Keratinocyte (primary cell): ENCODE data around the gene TMEM161B. TPM values are rescaled to one million over a fixed set of nuclear protein-coding genes. Genes with fewer than 3 reads are reported as not detected.

ENCODE experiments used
- DNase-seq: peaks from one replicate; pipeline ENCODE4 v3.0.0-alpha.2; 2011; ENCODE audit warnings: low read depth, missing footprints, low spot score
- FAIRE-seq: peaks from 2 replicates; lab custom pipeline; 2011; peaks lifted over from hg19 to GRCh38; lab: Jason Lieb, UNC
- H2AFZ ChIP-seq: 2 replicates; pipeline ENCODE4 v1.6.0; 2012; ENCODE audit warnings: low read length, control low read depth, inconsistent platforms; ENCODE audit not compliant: control insufficient read depth
- H3K27ac ChIP-seq: 2 replicates; pipeline ENCODE4 v1.5.1; 2011; ENCODE audit warnings: low read length; ENCODE audit not compliant: control insufficient read depth, insufficient read depth
- H3K27me3 ChIP-seq: 3 replicates; pipeline ENCODE4 v1.6.0; 2011; ENCODE audit warnings: low read length; ENCODE audit not compliant: control insufficient read depth, insufficient read depth; ENCODE audit errors: extremely low read depth
- H3K36me3 ChIP-seq, 2 experiments: 2 replicates in 1 of 2; 3 replicates in 1 of 2; pipeline ENCODE4 v1.5.1; 2011; ENCODE audit warnings: low read length in 2 of 2, mild to moderate bottlenecking in 1 of 2; ENCODE audit not compliant: control insufficient read depth in 2 of 2, insufficient read depth in 2 of 2; ENCODE audit errors: extremely low read depth in 1 of 2
- H3K4me1 ChIP-seq: 3 replicates; pipeline ENCODE4 v1.5.1; 2011; ENCODE audit warnings: low read length; ENCODE audit not compliant: control insufficient read depth, insufficient read depth; ENCODE audit errors: extremely low read depth
- H3K4me2 ChIP-seq: 3 replicates; pipeline ENCODE4 v1.6.0; 2011; ENCODE audit warnings: low read depth, low read length; ENCODE audit not compliant: control insufficient read depth, insufficient read depth; ENCODE audit errors: extremely low read depth
- H3K4me3 ChIP-seq, 3 experiments: fragments of 200-600 bp in 1 of 3; sonication (generic) in 1 of 3; 2 replicates in 2 of 3; 3 replicates in 1 of 3; pipeline ENCODE4 v1.5.1; 2011 to 2016; ENCODE audit warnings: low read length in 3 of 3, mild to moderate bottlenecking in 3 of 3, control low read depth in 2 of 3, inconsistent platforms in 1 of 3, low read depth in 1 of 3, mixed read lengths in 1 of 3, mixed run types in 1 of 3, moderate library complexity in 1 of 3; ENCODE audit not compliant: control insufficient read depth in 2 of 3, insufficient read depth in 2 of 3; ENCODE audit errors: extremely low read depth in 1 of 3
- H3K79me2 ChIP-seq: 2 replicates; pipeline ENCODE4 v1.6.0; 2012; ENCODE audit warnings: low read length; ENCODE audit not compliant: control insufficient read depth, insufficient read depth
- H3K9ac ChIP-seq: 3 replicates; pipeline ENCODE4 v1.6.0; 2011; ENCODE audit warnings: low read length; ENCODE audit not compliant: control insufficient read depth, insufficient read depth; ENCODE audit errors: extremely low read depth
- H3K9me1 ChIP-seq: 3 replicates; pipeline ENCODE4 v1.6.0; 2011; ENCODE audit warnings: low read length; ENCODE audit not compliant: control insufficient read depth, insufficient read depth; ENCODE audit errors: extremely low read depth
- H3K9me3 ChIP-seq: 2 replicates; pipeline ENCODE4 v1.5.1; 2012; ENCODE audit warnings: low read depth, low read length; ENCODE audit not compliant: control insufficient read depth
- H4K20me1 ChIP-seq: 3 replicates; pipeline ENCODE4 v1.6.0; 2011; ENCODE audit warnings: low read length; ENCODE audit not compliant: control insufficient read depth, insufficient read depth; ENCODE audit errors: extremely low read depth
- EZH2 ChIP-seq: IDR thresholded peaks from one replicate; pipeline ENCODE4 v1.6.1; 2012; ENCODE audit warnings: inconsistent platforms, mild to moderate bottlenecking, low read length, moderate library complexity
- dilution Hi-C: fragments of 300-500 bp; cut with MboI; formaldehyde crosslinking; loops from one replicate; pipeline ENCODE4 v1.7.0; 2020; ENCODE audit warnings: low sequenced_read_pairs; ENCODE audit not compliant: extremely low pct_ligation_motif_present
- polyA plus RNA-seq, 5 experiments: library from polyadenylated mRNA; depleted of rRNA in 3 of 5; stranded (reverse) in 3 of 5; stranded (forward) in 1 of 5; unstranded in 1 of 5; fragments of >200 nt; gene quantifications; 1 replicate in 1 of 5; 2 replicates in 3 of 5; 3 replicates in 1 of 5; pipeline versions ENCODE4 v1.2.1 to v1.2.3, GENCODE V29; 2011 to 2012; ENCODE audit warnings: missing spikeins in 2 of 5, low read depth in 1 of 5, low replicate concordance in 1 of 5
- TF ChIP-seq, protein P1 (sequence below), 3 experiments: IDR thresholded peaks in 1 of 3; conservative IDR thresholded peaks in 1 of 3; optimal IDR thresholded peaks in 1 of 3; 2 replicates in 2 of 3; 3 replicates in 1 of 3; pipeline versions ENCODE3 to v1.5.1; 2011; ENCODE audit warnings: low read length in 3 of 3, mild to moderate bottlenecking in 3 of 3, moderate library complexity in 2 of 3, control low read depth in 1 of 3, inconsistent platforms in 1 of 3; ENCODE audit not compliant: insufficient read depth in 2 of 3; ENCODE audit errors: extremely low read depth in 1 of 3

Gene TMEM161B
- polyA plus RNA-seq, 1 donor (not counting 4 experiments of a cell fraction or from before 2014, with no cell fraction given), result 18.2 TPM

DNA sequence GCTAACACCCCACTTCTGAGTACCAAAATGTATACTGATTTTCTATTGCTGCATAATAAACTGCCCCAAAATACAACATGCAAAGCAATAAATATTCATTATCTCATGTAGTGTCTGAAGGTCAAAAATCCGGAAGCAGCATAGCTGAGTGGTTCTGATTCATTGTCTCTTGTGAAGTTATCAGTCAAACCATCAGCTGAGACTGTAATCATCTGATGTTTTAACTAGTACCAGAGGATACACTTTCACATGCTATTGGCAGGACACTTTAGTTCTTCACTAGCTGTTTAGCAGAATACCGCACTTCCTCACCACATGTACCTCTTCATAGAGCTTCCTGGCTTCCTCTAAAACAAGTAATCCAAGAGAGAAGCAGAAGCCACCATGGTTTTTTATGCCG lies 12.7 kb upstream of the TMEM161B start:
- Histone ChIP-seq H4K20me1 (no peaks in the 10 kb centered on the region), H3K4me2 (no peak overlapping the region), H3K4me3 (no peak overlapping the region), H3K27me3 (no peaks in the 10 kb centered on the region), H3K9me3 (no peaks in the 10 kb centered on the region), H3K27ac (no peak overlapping the region), H3K36me3 (peaks cover 1 to 4% of the 10 kb centered on the region in 2 experiments), H3K9me1 (no peaks in the 10 kb centered on the region), H3K9ac (no peak overlapping the region), H3K4me1 (no peaks in the 10 kb centered on the region), H3K79me2 (no peaks in the 10 kb centered on the region), H2AFZ (no peak overlapping the region)
- TF ChIP-seq EZH2, result no peak
- dilution Hi-C loops, result no loop called here
- no peak for FAIRE-seq
- DNase-seq, result no peak

DNA sequence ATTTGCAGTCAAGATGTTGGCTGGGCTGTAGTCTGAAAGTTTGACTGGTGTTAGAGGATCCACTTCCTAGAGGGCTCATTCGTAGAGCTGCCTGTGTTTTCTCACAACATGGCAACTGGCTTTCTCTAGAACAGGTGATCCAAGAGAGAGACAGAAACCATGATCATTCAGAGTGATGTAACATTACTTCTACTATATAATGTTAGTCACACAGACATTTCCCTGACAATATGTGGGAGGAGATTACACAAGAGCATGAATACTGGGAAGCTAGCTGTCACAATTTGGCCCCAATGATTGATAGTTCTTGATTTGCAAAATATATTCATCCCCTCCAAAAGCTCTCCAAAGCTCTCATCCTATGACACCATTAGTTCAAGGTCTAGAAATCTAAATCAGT lies 10.9 kb upstream of the TMEM161B start:
- no peak overlapping the region for H3K4me2 ChIP-seq
- no peaks in the 10 kb centered on the region for H3K9me3 ChIP-seq
- H3K9me1 ChIP-seq, result no peaks in the 10 kb centered on the region
- H3K4me3 ChIP-seq, result no peak overlapping the region
- peaks cover 1 to 8% of the 10 kb centered on the region in 2 experiments for H3K36me3 ChIP-seq
- FAIRE-seq (no peak), DNase-seq (no peak)
- no peak for TF ChIP-seq EZH2
- TF ChIP-seq, protein P1, sequence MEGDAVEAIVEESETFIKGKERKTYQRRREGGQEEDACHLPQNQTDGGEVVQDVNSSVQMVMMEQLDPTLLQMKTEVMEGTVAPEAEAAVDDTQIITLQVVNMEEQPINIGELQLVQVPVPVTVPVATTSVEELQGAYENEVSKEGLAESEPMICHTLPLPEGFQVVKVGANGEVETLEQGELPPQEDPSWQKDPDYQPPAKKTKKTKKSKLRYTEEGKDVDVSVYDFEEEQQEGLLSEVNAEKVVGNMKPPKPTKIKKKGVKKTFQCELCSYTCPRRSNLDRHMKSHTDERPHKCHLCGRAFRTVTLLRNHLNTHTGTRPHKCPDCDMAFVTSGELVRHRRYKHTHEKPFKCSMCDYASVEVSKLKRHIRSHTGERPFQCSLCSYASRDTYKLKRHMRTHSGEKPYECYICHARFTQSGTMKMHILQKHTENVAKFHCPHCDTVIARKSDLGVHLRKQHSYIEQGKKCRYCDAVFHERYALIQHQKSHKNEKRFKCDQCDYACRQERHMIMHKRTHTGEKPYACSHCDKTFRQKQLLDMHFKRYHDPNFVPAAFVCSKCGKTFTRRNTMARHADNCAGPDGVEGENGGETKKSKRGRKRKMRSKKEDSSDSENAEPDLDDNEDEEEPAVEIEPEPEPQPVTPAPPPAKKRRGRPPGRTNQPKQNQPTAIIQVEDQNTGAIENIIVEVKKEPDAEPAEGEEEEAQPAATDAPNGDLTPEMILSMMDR (optimal IDR thresholded peaks at IDR 0.05 in 1 of 3, IDR thresholded peaks at IDR 0.05 in 1 of 3, conservative IDR thresholded peaks at IDR 0.05 in 1 of 3; ENCODE audit: extremely low read depth in 1 of 3, insufficient read depth in 2 of 3, low read length in 3 of 3), result no peak
- no peak overlapping the region for H3K9ac ChIP-seq
- no peak overlapping the region for H3K27ac ChIP-seq
- dilution Hi-C loops, result no loop called here
- no peaks in the 10 kb centered on the region for H3K79me2 ChIP-seq
- no peaks in the 10 kb centered on the region for H4K20me1 ChIP-seq
- H3K4me1 ChIP-seq, result no peaks in the 10 kb centered on the region
- H3K27me3 ChIP-seq, result no peaks in the 10 kb centered on the region
- no peak overlapping the region for H2AFZ ChIP-seq

DNA sequence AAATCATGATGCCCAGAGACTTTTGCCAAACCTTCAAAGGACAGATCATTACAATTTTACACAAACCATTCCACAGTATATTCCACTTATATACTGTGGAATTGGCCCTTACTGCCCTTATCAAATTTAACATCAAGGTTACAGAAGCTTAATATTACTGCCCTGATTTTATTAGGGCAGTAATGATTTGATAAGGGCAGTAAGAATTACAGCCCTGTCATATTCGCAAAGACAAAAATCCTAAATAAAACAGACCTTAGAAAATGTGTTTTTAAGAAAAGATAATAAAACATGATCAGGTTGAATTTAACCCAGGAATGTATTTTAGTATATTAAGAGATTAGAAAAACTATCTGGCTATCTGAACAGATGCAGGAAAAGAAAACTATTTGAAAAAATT lies 7.7 kb upstream of the TMEM161B start:
- no peak for TF ChIP-seq EZH2
- TF ChIP-seq, protein P1 (optimal IDR thresholded peaks at IDR 0.05 in 1 of 3, IDR thresholded peaks at IDR 0.05 in 1 of 3, conservative IDR thresholded peaks at IDR 0.05 in 1 of 3; ENCODE audit: extremely low read depth in 1 of 3, insufficient read depth in 2 of 3, low read length in 3 of 3), result no peak
- H3K9me3 ChIP-seq, result no peaks in the 10 kb centered on the region
- H4K20me1 ChIP-seq, result no peaks in the 10 kb centered on the region
- FAIRE-seq, result no peak
- no peak overlapping the region for H3K4me3 ChIP-seq
- no peaks in the 10 kb centered on the region for H3K9me1 ChIP-seq
- H3K9ac ChIP-seq, result no peak overlapping the region
- no peak overlapping the region for H2AFZ ChIP-seq
- no peaks in the 10 kb centered on the region for H3K4me1 ChIP-seq
- no peak for DNase-seq
- H3K4me2 ChIP-seq, result no peak overlapping the region
- H3K36me3 ChIP-seq, result peaks cover 1 to 4% of the 10 kb centered on the region in 2 experiments
- no peak overlapping the region for H3K27ac ChIP-seq
- dilution Hi-C loops, result no loop called here
- no peaks in the 10 kb centered on the region for H3K27me3 ChIP-seq
- H3K79me2 ChIP-seq, result peaks cover 3% of the 10 kb centered on the region
